Epithelial cell of prostate (primary cell): ENCODE results near the gene KCNAB3.

Experiments used
- DNase-seq: peaks from one replicate; pipeline ENCODE4 v3.0.0-alpha.2; 2011; ENCODE audit warnings: low read depth, low spot score
- H3K27ac ChIP-seq: fragments of 450-650 bp; 2 replicates; pipeline ENCODE4 v1.5.1; 2017; ENCODE audit warnings: mild to moderate bottlenecking

KCNAB3 gene

GRCh38 chr17:7943291-7943690, 13.6 kb upstream of the KCNAB3 start:
- no peak for DNase-seq
- no peak overlapping the region for H3K27ac ChIP-seq

- DNase-seq: no peak
- H3K27ac ChIP-seq: no peak overlapping the region
These were observed 11.1 kb upstream of the KCNAB3 start for GRCh38 chr17:7940743-7941142.

- no peak overlapping the region for H3K27ac ChIP-seq
These were observed 10.4 kb upstream of the KCNAB3 start for GRCh38 chr17:7940034-7940433.

GRCh38 chr17:7935859-7936258, 6.2 kb upstream of the KCNAB3 start:
- no peak for DNase-seq
- H3K27ac ChIP-seq: no peak overlapping the region

More at GRCh38 chr17:7940034-7940433, 10.4 kb upstream of the KCNAB3 start:
- no peak for DNase-seq

DNA sequence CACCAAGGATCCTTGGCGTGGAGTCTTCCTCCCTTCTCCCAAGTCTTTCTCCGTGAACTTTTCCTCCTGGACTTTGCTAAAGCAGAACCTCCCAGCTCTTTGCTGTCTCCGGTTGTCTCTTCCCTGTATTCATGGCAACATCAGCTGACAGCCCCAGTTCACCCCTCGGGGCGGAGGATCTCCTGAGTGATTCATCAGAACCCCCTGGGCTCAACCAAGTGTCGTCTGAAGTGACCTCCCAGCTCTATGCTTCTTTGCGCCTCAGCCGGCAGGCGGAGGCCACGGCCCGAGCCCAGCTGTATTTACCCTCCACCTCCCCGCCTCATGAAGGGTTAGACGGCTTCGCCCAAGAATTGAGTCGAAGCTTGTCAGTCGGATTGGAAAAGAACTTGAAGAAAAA, 3.3 kb upstream of the KCNAB3 start:
- no peak overlapping the region for H3K27ac ChIP-seq
- no peak for DNase-seq

GRCh38 chr17:7932483-7932891, 2.8 kb upstream of the KCNAB3 start:
- H3K27ac ChIP-seq: peak overlapping the region; percentile 43
- no peak for DNase-seq

- DNase-seq: peak; percentile 92
- H3K27ac ChIP-seq: peak within 1 kb of the TSS; percentile 43
These were observed 2.2 kb upstream of the KCNAB3 start, which contains the start of the genes CNTROB and TRAPPC1 for GRCh38 chr17:7931709-7932482. Gene CNTROB (plus strand): TSS chr17:7932206. CDS start chr17:7933080, 874 bp downstream. Gene TRAPPC1 (minus strand): TSS chr17:7931946. CDS start chr17:7931829, 117 bp downstream.

GRCh38 chr17:7930841-7931631, 1.4 kb upstream of the KCNAB3 start:
- peak overlapping the region; percentile 43 for H3K27ac ChIP-seq
- DNase-seq: no peak

DNA sequence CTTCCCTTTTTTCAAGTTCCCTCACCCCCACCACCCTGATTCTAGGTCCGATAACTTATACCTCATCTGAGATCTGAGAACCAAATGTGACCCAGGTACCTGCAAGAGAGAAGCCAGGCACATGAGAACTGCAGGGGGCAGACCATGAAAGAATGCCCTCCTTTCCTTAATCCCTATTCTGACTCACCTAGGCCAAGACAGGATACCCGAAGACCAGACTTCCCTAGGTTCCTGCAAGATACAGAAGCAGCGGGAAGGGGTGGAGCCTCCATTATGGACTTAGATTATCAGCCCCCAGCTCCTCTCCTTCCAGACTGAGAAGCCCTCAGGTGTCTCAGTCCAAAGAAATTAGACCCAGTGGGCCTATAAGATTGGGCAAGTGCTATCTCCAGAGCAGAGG, 2.1 kb downstream of the KCNAB3 start:
- no peak overlapping the region for H3K27ac ChIP-seq
- DNase-seq: no peak

DNA sequence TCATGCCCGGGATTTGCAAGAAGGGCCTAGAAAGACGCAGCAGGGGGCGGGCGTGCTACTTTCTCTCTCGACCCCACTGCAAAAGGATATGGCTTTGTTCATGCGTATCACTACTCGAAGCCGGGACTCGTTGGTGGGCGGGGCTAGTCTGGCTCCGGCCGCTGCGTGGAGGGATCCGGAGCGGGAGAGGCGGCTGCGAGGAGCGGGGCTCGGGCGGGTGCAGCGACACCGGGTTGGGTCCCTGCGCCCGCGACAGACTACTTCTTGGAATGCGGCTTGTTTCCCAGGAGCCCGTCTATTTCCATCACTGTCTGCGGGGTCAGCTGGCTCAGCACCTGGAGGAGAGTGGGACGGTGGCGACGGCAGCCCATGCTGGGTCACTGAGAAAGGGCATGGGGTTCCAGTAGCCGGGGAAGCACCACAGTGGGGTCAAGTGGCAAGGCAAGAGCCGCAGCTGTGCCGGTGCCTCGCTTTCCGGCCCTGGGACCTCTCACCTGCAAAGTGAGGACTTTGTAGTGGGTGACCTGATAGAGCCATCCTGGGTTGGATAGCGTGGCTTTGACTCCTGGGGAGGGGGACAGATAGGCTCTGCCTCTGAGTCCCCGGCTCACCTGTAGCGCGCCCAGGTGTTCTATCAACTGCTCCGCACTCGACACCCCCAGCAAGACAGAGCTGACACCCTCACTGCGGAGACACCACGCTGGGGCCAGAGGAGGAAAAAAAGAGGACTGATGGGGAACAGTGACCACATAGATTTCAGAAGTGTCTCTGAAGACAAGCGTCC, 6.6 kb downstream of the KCNAB3 start:
- no peak overlapping the region for H3K27ac ChIP-seq
- DNase-seq: no peak

DNA sequence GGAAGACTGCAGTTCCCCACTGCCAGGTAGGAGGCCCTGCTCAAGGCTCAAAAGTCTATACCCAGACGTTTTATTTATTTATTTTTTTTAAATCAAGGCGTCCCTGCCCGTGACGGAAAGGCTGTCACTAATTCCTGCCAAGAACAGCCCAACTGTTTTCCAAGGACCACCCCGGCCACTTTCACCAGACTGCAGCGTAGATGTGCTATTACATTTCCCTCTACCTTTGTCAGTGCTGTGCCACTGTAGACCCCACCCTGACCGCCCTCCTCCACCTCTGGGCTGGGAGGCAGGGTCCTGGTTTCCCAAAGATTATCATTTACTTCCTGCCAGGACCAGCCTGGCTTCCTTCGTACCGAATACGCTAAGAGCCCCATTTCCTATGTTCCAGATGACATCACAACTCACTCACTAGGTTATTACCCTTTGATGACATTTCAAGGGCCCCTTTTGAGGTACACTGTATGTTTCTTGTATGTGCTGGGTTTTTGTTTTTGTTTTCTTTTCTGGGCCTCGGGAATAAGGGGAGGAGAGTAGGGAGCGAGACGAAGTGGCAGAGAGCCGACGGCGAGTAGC, 7.3 kb downstream of the KCNAB3 start:
- DNase-seq: no peak
- no peak overlapping the region for H3K27ac ChIP-seq

GRCh38 chr17:7916808-7917207, 12.8 kb downstream of the KCNAB3 start:
- no peak for DNase-seq
- H3K27ac ChIP-seq: peak overlapping the region; percentile 87

DNA sequence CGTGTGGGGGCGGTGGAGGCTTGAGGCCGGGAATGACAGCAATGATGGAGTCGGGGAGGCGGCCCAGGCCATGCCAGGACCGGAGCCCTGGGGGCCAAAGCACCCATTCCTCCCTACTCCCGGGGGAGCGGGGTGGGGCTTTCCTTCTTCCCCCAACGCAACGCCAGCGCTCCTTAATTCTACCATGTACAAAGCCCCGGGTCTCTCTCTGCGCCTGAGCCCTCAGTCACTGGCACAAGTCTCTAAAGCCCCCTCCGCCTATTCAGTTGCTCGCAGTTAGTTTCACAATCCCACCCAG, 13.3 kb downstream of the KCNAB3 start:
- DNase-seq: no peak
- H3K27ac ChIP-seq: peak overlapping the region; percentile 87

DNA sequence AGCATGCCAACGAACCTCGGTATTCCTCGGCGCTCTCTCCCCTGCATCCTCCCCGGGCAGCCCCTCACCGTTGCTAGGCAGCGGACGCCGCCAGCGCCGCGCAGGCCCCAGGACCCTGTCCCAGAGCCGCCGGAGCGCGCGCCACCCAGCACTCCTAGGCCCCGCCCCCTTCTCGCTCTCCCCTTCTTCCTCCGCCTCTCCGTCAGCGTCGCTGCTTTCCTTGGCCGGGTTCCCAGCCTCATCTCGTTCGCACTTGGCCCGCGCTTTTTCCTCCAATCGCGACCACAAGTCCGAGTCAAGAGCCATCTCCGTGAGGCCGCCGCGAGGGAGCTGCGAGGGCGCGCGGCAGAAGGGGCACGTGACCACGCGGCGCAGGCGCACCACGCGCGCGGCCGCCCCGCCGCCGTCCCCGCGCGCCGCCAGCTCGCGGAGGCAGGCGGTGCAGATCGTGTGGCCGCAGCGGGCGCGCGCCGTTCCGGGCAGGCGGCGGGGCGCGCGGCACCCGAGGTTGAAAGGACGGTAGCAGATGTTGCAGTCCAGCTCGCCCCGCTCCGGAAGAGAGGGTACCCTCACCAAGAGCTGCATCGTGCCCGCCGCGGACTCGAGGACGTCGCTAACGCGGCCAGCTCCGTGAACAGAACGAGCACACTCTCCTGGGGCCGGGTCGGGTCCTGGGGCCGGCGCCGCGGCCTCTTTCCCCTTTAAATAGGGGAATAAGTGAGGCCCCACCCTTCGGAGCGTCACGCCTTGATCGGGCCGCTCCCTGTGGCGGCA, 13.9 kb downstream of the KCNAB3 start, which contains the start of gene RNF227:
RNF227 (minus strand) TSS at position 679 of the 774 bp plus-strand sequence; CDS start at position 585, 94 bp downstream.
- peak within 1 kb of the TSS; percentile 87 for H3K27ac ChIP-seq
- peak; percentile 68 for DNase-seq

DNA sequence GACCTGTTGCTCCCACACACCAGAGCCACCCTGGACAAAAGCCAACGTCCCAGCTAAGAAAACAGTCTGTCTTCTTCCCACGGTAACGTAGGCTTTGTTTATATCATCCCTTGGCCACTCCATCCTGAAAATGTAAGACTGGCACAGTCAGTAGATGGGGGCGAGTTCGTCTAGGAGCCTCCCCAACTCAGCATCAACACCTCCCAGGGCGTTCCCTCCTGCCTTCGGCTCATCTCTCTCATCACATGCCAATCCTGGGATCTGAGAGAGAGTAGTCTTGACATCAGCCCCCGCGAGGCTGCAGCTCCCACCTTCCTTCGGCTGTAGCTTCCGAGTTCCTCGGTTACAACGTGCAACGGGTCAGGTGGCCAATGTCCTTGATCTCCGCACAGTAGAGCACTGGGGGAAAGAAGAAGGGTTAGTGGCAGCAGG, 14.5 kb downstream of the KCNAB3 start:
- DNase-seq: no peak
- peak overlapping the region; percentile 87 for H3K27ac ChIP-seq

DNA sequence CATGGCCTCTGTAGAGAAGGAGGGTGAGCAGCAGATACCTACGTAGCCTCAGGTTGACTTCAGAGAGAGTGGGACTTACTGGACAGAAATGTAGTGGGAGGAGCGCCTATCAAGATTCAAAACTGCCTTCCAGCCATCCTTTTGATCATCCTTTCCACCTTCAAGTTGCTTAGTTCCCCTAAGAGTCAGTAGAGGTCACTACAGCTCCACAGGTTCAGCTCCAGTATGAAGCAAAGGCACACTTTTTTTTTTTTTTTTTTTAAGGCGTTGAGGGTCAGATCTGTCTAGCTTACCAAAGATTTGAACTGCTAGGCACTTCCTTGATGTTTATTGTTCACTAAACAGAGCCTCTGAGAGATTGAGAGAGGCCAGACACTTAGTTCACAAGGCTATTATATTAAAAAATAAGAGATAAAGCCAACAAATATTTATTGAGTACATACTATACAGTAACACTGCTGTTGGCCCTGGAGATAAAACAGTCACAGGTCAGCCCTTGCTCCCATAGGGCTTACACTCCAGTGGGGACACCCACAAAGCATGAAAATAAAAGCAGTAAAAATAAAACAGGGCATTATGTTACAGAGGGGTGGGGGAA, 16.6 kb downstream of the KCNAB3 start:
- no peak overlapping the region for H3K27ac ChIP-seq
- no peak for DNase-seq

GRCh38 chr17:7911116-7911515, 18.5 kb downstream of the KCNAB3 start:
- DNase-seq: no peak
- H3K27ac ChIP-seq: no peak overlapping the region

GRCh38 chr17:7910711-7911110, 18.9 kb downstream of the KCNAB3 start:
- H3K27ac ChIP-seq: no peak overlapping the region
- DNase-seq: no peak

- no peak overlapping the region for H3K27ac ChIP-seq
- no peak for DNase-seq
These were observed 19.4 kb downstream of the KCNAB3 start for GRCh38 chr17:7910281-7910680.
